ENCODE data around the gene FIP1L1. TPM values are rescaled to one million over a fixed set of nuclear protein-coding genes. Genes with fewer than 3 reads are reported as not detected.

Gene FIP1L1
- total RNA-seq, 1 experiment from 2014 or later, result 68.0 TPM

DNA sequence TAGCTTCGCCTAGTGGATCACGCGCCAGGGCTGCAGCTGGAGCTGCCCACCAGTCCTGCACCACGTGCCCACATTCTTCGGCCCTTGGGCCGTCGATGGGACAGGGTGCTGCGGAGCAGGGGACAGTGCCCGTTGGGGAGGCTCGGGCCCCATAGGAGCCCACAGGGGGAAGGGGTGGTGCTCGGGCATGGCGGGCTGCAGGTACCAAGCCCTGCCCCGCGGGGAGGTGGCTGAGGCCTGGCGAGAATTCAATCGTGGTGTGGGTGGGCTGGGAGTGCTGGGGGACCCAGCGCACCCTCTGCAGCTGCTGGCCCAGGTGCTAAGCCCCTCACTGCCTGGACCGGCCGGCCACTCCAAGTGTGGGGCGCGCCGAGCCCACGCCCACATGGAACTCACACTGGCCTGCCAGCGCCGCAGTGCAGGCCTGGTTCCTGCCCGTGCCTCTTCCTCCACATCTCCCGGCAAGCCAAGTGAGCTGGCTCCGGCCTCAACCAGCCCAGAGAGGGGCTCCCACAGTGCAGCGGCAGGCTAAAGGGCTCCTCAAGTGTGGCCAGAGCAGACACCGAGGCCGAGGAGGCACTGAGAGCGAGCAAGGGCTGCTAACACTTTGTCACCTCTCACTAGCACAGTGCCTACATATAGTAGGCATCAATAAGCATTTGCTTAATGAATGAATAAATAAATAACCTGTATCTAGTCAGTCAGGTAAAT is 23.3 kb upstream of the FIP1L1 start:
- no peaks in the 10 kb centered on the region for H4K20me1 ChIP-seq (ENCODE audit: control insufficient read depth, insufficient read depth, insufficient read length)
- H3K4me1 ChIP-seq (ENCODE audit: insufficient read depth, low read length), result no peaks in the 10 kb centered on the region
- no peaks in the 10 kb centered on the region for H3K4me1 Mint-ChIP-seq
- H3K56ac ChIP-seq (ENCODE audit: insufficient read length, low read depth, low read length), result no peak overlapping the region
- H3K27me3 ChIP-seq (ENCODE audit: insufficient read depth, low read length), result no peaks in the 10 kb centered on the region
- H3K36me3 Mint-ChIP-seq (ENCODE audit: insufficient read depth in 1 of 3, low read depth in 3 of 3), result peaks cover 0 to 16% (median 15%) of the 10 kb centered on the region in 3 experiments; a peak in 5 of 7 replicates
- no peak overlapping the region for H2BK120ac ChIP-seq (ENCODE audit: low read depth, low read length, poor library complexity, severe bottlenecking)
- H3K9ac ChIP-seq (ENCODE audit: extremely low read depth, insufficient read length, low read length), result no peak overlapping the region
- no peak overlapping the region for H3K4me3 Mint-ChIP-seq
- H3K4ac ChIP-seq (ENCODE audit: low read depth, low read length), result no peak overlapping the region
- no peak overlapping the region for H2BK20ac ChIP-seq (ENCODE audit: low read depth, low read length, poor library complexity, severe bottlenecking)
- H4K5ac ChIP-seq (ENCODE audit: insufficient read length, low read depth, low read length), result no peak overlapping the region
- no peak overlapping the region for H3K4me2 ChIP-seq (ENCODE audit: insufficient read depth, insufficient read length, low read length)
- H3K14ac ChIP-seq (ENCODE audit: insufficient read depth, low read length), result no peak overlapping the region
- no peak overlapping the region for H2AK5ac ChIP-seq (ENCODE audit: insufficient read length, low read length)
- no peak overlapping the region for H4K91ac ChIP-seq (ENCODE audit: insufficient read length, low read depth, low read length)
- no peak overlapping the region for H3K18ac ChIP-seq (ENCODE audit: insufficient read length, low read depth, low read length)
- H3K27ac ChIP-seq (ENCODE audit: insufficient read length, low read depth, low read length), result no peak overlapping the region
- H3K9me3 ChIP-seq (ENCODE audit: control insufficient read depth, low read depth, low read length), result no peaks in the 10 kb centered on the region
- TF ChIP-seq, protein P1, sequence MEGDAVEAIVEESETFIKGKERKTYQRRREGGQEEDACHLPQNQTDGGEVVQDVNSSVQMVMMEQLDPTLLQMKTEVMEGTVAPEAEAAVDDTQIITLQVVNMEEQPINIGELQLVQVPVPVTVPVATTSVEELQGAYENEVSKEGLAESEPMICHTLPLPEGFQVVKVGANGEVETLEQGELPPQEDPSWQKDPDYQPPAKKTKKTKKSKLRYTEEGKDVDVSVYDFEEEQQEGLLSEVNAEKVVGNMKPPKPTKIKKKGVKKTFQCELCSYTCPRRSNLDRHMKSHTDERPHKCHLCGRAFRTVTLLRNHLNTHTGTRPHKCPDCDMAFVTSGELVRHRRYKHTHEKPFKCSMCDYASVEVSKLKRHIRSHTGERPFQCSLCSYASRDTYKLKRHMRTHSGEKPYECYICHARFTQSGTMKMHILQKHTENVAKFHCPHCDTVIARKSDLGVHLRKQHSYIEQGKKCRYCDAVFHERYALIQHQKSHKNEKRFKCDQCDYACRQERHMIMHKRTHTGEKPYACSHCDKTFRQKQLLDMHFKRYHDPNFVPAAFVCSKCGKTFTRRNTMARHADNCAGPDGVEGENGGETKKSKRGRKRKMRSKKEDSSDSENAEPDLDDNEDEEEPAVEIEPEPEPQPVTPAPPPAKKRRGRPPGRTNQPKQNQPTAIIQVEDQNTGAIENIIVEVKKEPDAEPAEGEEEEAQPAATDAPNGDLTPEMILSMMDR (conservative IDR thresholded peaks at IDR 0.05), result no peak
- no peak overlapping the region for H2BK15ac ChIP-seq (ENCODE audit: low read depth, low read length)
- H2BK5ac ChIP-seq (ENCODE audit: insufficient read length, low read length), result no peak overlapping the region
- no peak overlapping the region for H2AFZ ChIP-seq (ENCODE audit: low read length)
- no peaks in the 10 kb centered on the region for H3K79me2 ChIP-seq (ENCODE audit: insufficient read depth, low read length)
- no peak overlapping the region for H3K27ac Mint-ChIP-seq
- H3K27me3 Mint-ChIP-seq (ENCODE audit: low read depth), result no peaks in the 10 kb centered on the region
- no peak for DNase-seq
- H3K23me2 ChIP-seq (ENCODE audit: insufficient read length, low read depth, low read length, poor library complexity, severe bottlenecking), result no peaks in the 10 kb centered on the region
- no peak overlapping the region for H4K8ac ChIP-seq (replicated peaks; ENCODE audit: insufficient read length, low read depth, low read length)
- no peak overlapping the region for H3T11ph ChIP-seq (ENCODE audit: low read length)
- no peak overlapping the region for H2BK12ac ChIP-seq (ENCODE audit: insufficient read length, low read depth, low read length)
- H3K79me1 ChIP-seq (ENCODE audit: insufficient read depth, low read depth, low read length, poor library complexity, severe bottlenecking), result no peaks in the 10 kb centered on the region
- no peak overlapping the region for H3K23ac ChIP-seq (ENCODE audit: insufficient read length, low read depth, low read length)
- no CpG with 5 or more reads among the region's 32 CpGs for WGBS (ENCODE audit: extremely low coverage, insufficient read length, low lambda C conversion rate)
- H3K9me3 Mint-ChIP-seq, result peaks cover 9 to 11% of the 10 kb centered on the region in 2 experiments; a peak in 4 of 5 replicates

Measured in H9 (cell line).